Activated T-cell treated with anti-CD3 and anti-CD28 coated beads, Interleukin-2, amount 50 U/mL, for 24 hours (primary cell): ENCODE data around the gene GRM8.

ENCODE experiments used
- DNase-seq: peaks from one replicate; pipeline ENCODE4 v3.0.0-alpha.2; 2020
- H3K27ac Mint-ChIP-seq: 2 replicates; pipeline ENCODE4 v1.8.0; 2020; ENCODE audit warnings: mild to moderate bottlenecking, mixed read lengths
- H3K27me3 Mint-ChIP-seq: 2 replicates; pipeline ENCODE4 v1.8.0; 2020; ENCODE audit warnings: mixed read lengths
- H3K36me3 Mint-ChIP-seq: 2 replicates; pipeline ENCODE4 v1.8.0; 2020; ENCODE audit warnings: low read depth, mixed read lengths
- H3K4me1 Mint-ChIP-seq: 2 replicates; pipeline ENCODE4 v1.8.0; 2020; ENCODE audit warnings: low read depth, mixed read lengths
- H3K4me3 Mint-ChIP-seq: 2 replicates; pipeline ENCODE4 v1.8.0; 2020; ENCODE audit warnings: mild to moderate bottlenecking, moderate library complexity, mixed read lengths
- H3K9me3 Mint-ChIP-seq: 2 replicates; pipeline ENCODE4 v1.8.0; 2020; ENCODE audit warnings: mixed read lengths

GRM8 gene

DNA sequence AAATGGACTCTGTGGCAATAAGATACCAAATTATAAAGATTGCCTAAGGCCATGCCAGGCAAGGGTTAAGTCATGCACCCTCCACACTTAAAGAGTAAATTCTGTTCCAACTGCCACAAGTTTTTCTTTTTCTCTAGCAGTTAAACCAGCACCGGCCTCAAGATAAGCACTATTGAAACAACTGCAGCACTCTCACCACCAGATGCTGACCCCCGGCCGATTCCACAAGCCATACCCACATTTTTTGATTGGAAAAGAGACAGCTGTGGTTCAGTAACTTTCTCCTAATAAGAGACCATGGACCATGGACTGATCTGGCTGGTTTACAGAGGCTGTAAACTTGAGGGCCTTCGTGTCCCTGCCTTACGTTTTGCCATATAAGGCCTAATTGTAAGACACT is 44.9 kb downstream of the GRM8 start:
- no peak for DNase-seq
- Mint-ChIP-seq H3K4me1 (no peaks in the 10 kb centered on the region), H3K27ac (no peak overlapping the region), H3K9me3 (no peaks in the 10 kb centered on the region), H3K4me3 (no peak overlapping the region), H3K27me3 (peaks cover 39% of the 10 kb centered on the region), H3K36me3 (no peaks in the 10 kb centered on the region)

DNA sequence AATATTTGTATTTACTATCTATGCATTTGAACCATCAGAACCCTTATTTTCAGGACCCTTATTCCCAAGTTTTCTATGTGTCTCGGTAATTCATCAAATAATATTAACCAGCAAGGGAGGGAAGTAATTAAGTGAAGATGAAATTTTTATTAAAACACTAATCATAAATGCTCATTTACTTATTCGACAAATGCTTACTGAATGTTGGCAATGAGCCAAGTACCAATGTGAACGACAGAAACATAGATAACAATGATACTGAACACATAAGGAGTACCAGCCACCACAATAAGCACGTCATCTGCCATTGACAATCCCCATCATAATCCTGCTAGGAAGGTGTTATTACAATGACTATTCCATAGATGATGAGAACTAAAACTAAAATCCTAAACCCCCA is 45.5 kb downstream of the GRM8 start:
- Mint-ChIP-seq H3K36me3 (no peaks in the 10 kb centered on the region), H3K4me3 (no peak overlapping the region), H3K27ac (no peak overlapping the region), H3K27me3 (peaks cover 41% of the 10 kb centered on the region), H3K4me1 (no peaks in the 10 kb centered on the region), H3K9me3 (no peaks in the 10 kb centered on the region)
- no peak for DNase-seq

GRCh38 chr7:127194571-127194970 is 58.2 kb downstream of the GRM8 start:
- no peak overlapping the region for H3K4me3 Mint-ChIP-seq
- no peak overlapping the region for H3K27ac Mint-ChIP-seq
- H3K27me3 Mint-ChIP-seq = peaks cover 27% of the 10 kb centered on the region
- H3K9me3 Mint-ChIP-seq = no peaks in the 10 kb centered on the region
- no peaks in the 10 kb centered on the region for H3K4me1 Mint-ChIP-seq
- DNase-seq = no peak
- no peaks in the 10 kb centered on the region for H3K36me3 Mint-ChIP-seq

GRCh38 chr7:127189886-127190285 is 62.9 kb downstream of the GRM8 start:
- peaks cover 8% of the 10 kb centered on the region for H3K4me1 Mint-ChIP-seq
- H3K27ac Mint-ChIP-seq = no peak overlapping the region
- no peaks in the 10 kb centered on the region for H3K9me3 Mint-ChIP-seq
- H3K4me3 Mint-ChIP-seq = no peak overlapping the region
- no peak for DNase-seq
- H3K36me3 Mint-ChIP-seq = no peaks in the 10 kb centered on the region
- peaks cover 36% of the 10 kb centered on the region for H3K27me3 Mint-ChIP-seq

DNA sequence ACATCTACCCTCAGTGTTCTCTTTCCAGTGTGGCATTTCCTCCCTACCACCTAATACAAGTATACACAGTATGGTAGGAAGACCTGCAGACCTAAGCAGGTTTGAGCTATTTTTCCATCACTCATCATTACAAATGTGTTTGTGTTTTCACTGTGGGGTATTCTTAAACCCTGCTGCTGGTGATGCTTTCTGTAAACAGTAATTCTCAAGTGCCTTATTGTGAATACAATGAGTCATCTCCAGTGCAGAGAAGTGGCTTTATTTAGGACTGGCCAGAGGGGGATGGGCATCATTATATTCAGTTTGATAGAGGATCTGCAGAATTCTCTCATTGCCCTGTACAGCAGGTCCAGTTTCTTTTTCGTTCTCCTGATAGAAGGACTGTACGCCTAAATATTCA is 63.7 kb downstream of the GRM8 start:
- Mint-ChIP-seq H3K9me3 (no peaks in the 10 kb centered on the region), H3K36me3 (no peaks in the 10 kb centered on the region), H3K27ac (no peak overlapping the region), H3K27me3 (peaks cover 34% of the 10 kb centered on the region), H3K4me1 (peaks cover 8% of the 10 kb centered on the region), H3K4me3 (no peak overlapping the region)
- DNase-seq = no peak

- Mint-ChIP-seq H3K9me3 (no peaks in the 10 kb centered on the region), H3K27ac (no peak overlapping the region), H3K4me1 (peaks cover 8% of the 10 kb centered on the region), H3K4me3 (no peak overlapping the region), H3K36me3 (no peaks in the 10 kb centered on the region), H3K27me3 (peaks cover 31% of the 10 kb centered on the region)
- no peak for DNase-seq
Observed at GRCh38 chr7:127187740-127188139, 65.0 kb downstream of the GRM8 start.

- Mint-ChIP-seq H3K9me3 (no peaks in the 10 kb centered on the region), H3K36me3 (no peaks in the 10 kb centered on the region), H3K27me3 (peaks cover 27% of the 10 kb centered on the region), H3K27ac (no peak overlapping the region), H3K4me1 (peaks cover 8% of the 10 kb centered on the region), H3K4me3 (no peak overlapping the region)
- no peak for DNase-seq
Observed at GRCh38 chr7:127186686-127187085, 66.1 kb downstream of the GRM8 start.

DNA sequence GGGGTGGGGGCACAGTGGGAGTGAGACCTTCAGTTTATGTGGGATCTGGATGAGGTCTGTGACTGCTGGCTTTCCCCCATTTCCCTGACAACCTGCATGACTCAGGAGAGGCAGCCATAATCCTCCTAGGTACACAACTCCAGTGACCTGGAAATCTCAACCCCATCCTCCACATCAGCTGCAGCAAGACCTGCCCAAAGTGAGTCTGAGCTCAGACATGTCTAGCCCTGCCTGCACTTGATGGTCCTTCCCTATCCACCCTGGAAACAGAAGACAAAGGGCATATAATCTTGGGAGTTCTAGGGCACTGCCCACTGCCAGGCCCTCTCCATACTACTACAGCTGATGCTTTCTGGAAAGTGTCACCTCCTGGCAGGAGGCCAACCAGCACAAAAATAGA is 75.6 kb downstream of the GRM8 start:
- no peak for DNase-seq
- Mint-ChIP-seq H3K27me3 (peaks cover 37% of the 10 kb centered on the region), H3K27ac (no peak overlapping the region), H3K4me3 (no peak overlapping the region), H3K36me3 (no peaks in the 10 kb centered on the region), H3K4me1 (no peaks in the 10 kb centered on the region), H3K9me3 (peaks cover 14% of the 10 kb centered on the region)

DNA sequence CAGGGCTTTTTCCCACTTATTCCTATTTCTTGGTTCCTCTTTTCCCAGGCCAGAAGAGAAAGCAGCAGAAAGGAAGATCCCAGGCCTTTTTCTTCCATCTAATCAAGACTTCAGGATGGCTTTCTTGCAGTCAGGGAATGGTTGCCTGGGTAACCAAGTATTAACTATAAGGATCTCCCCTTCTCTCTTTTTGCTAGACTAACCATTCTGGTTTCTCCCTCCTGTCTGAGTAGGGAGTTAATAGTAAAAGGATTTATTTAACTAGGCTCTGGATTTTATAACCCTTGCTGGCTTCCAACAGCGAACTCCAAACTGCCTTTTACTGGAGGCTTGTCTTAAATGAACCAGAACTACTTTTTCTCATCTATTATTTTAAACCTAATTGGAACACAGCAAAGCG is 90.4 kb downstream of the GRM8 start:
- Mint-ChIP-seq H3K4me1 (no peaks in the 10 kb centered on the region), H3K9me3 (no peaks in the 10 kb centered on the region), H3K4me3 (no peak overlapping the region), H3K36me3 (no peaks in the 10 kb centered on the region), H3K27me3 (peaks cover 26% of the 10 kb centered on the region), H3K27ac (no peak overlapping the region)
- DNase-seq = no peak

- Mint-ChIP-seq H3K4me1 (no peaks in the 10 kb centered on the region), H3K27me3 (peaks cover 18% of the 10 kb centered on the region), H3K27ac (no peak overlapping the region), H3K9me3 (no peaks in the 10 kb centered on the region), H3K36me3 (no peaks in the 10 kb centered on the region), H3K4me3 (no peak overlapping the region)
- no peak for DNase-seq
Observed at GRCh38 chr7:127158659-127159058, 94.1 kb downstream of the GRM8 start.

- Mint-ChIP-seq H3K9me3 (no peaks in the 10 kb centered on the region), H3K4me3 (no peak overlapping the region), H3K4me1 (no peaks in the 10 kb centered on the region), H3K27ac (no peak overlapping the region), H3K27me3 (peaks cover 10% of the 10 kb centered on the region), H3K36me3 (no peaks in the 10 kb centered on the region)
- no peak for DNase-seq
Observed at GRCh38 chr7:127154958-127155357, 97.8 kb downstream of the GRM8 start.

GRCh38 chr7:127154101-127154500 is 98.6 kb downstream of the GRM8 start:
- Mint-ChIP-seq H3K9me3 (no peaks in the 10 kb centered on the region), H3K4me3 (no peak overlapping the region), H3K27me3 (peaks cover 10% of the 10 kb centered on the region), H3K4me1 (no peaks in the 10 kb centered on the region), H3K36me3 (no peaks in the 10 kb centered on the region), H3K27ac (no peak overlapping the region)
- DNase-seq = no peak

DNA sequence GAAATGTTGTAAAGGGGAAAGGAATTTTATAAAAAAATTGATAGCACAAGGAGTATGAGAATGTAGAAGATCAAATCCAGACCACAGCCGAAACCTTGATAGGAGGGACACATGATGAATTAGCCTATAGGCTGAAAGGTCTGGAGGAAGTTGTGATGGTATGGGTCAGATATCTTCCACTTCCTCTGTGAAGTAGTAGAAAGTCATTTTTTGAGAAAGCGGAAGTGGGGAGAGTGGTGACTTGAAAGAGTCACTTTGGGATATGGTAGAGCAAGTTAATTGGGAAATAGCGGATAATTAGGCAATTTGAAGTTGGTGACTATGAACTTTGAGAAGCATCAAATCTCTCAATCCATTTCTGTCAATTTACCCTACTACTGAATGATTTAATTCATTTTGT is 99.4 kb downstream of the GRM8 start:
- no peak overlapping the region for H3K4me3 Mint-ChIP-seq
- no peaks in the 10 kb centered on the region for H3K36me3 Mint-ChIP-seq
- peaks cover 16% of the 10 kb centered on the region for H3K27me3 Mint-ChIP-seq
- no peak overlapping the region for H3K27ac Mint-ChIP-seq
- no peaks in the 10 kb centered on the region for H3K4me1 Mint-ChIP-seq
- no peak for DNase-seq
- no peaks in the 10 kb centered on the region for H3K9me3 Mint-ChIP-seq

GRCh38 chr7:127152423-127152822 is 100.3 kb downstream of the GRM8 start:
- Mint-ChIP-seq H3K9me3 (no peaks in the 10 kb centered on the region), H3K4me3 (no peak overlapping the region), H3K4me1 (no peaks in the 10 kb centered on the region), H3K27me3 (peaks cover 16% of the 10 kb centered on the region), H3K36me3 (no peaks in the 10 kb centered on the region), H3K27ac (no peak overlapping the region)
- DNase-seq = no peak

GRCh38 chr7:127151379-127151778 is 101.4 kb downstream of the GRM8 start:
- Mint-ChIP-seq H3K4me3 (no peak overlapping the region), H3K36me3 (no peaks in the 10 kb centered on the region), H3K4me1 (no peaks in the 10 kb centered on the region), H3K27me3 (peaks cover 22% of the 10 kb centered on the region), H3K9me3 (no peaks in the 10 kb centered on the region), H3K27ac (no peak overlapping the region)
- no peak for DNase-seq

- H3K9me3 Mint-ChIP-seq = no peaks in the 10 kb centered on the region
- no peaks in the 10 kb centered on the region for H3K36me3 Mint-ChIP-seq
- H3K4me3 Mint-ChIP-seq = no peak overlapping the region
- no peak overlapping the region for H3K27ac Mint-ChIP-seq
- DNase-seq = no peak
- peaks cover 28% of the 10 kb centered on the region for H3K27me3 Mint-ChIP-seq
- H3K4me1 Mint-ChIP-seq = no peaks in the 10 kb centered on the region
Observed at GRCh38 chr7:127150543-127150942, 102.2 kb downstream of the GRM8 start.
